ENCODE results near the gene KATNAL2.

Gene KATNAL2

GRCh38 chr18:47095810-47096209 is 178.4 kb downstream of the KATNAL2 start:
- H3K36me3 ChIP-seq (ENCODE audit: insufficient read depth, low read length) = no peaks in the 10 kb centered on the region; the same call in 1 of the 2 replicates
- no peaks in the 10 kb centered on the region for H3K9me3 ChIP-seq (ENCODE audit: control insufficient read depth, insufficient read depth, low read length)
- H3K4me1 ChIP-seq (ENCODE audit: insufficient read depth, low read length) = 0 out of 2 replicates have a peak, but pooled peaks cover 5% of the 10 kb centered on the region
- no peak overlapping the region for H3K9ac ChIP-seq (ENCODE audit: low read depth, low read length)

- Histone ChIP-seq H3K36me3 (ENCODE audit: insufficient read depth, low read length) (no peaks in the 10 kb centered on the region; the same call in 1 of the 2 replicates), H3K9ac (ENCODE audit: low read depth, low read length) (no peak overlapping the region), H3K9me3 (ENCODE audit: control insufficient read depth, insufficient read depth, low read length) (no peaks in the 10 kb centered on the region), H3K4me1 (ENCODE audit: insufficient read depth, low read length) (0 out of 2 replicates have a peak, but pooled peaks cover 6% of the 10 kb centered on the region)
These were observed 182.9 kb downstream of the KATNAL2 start for GRCh38 chr18:47100212-47100831.

- no peak overlapping the region for H3K9ac ChIP-seq (ENCODE audit: low read depth, low read length)
- H3K36me3 ChIP-seq (ENCODE audit: insufficient read depth, low read length) = no peaks in the 10 kb centered on the region; the same call in 1 of the 2 replicates
- peaks cover 14% of the 10 kb centered on the region for H3K4me1 ChIP-seq (ENCODE audit: insufficient read depth, low read length)
- H3K9me3 ChIP-seq (ENCODE audit: control insufficient read depth, insufficient read depth, low read length) = no peaks in the 10 kb centered on the region
These were observed 191.0 kb downstream of the KATNAL2 start for GRCh38 chr18:47108373-47108772.

- H3K9ac ChIP-seq (ENCODE audit: low read depth, low read length) = no peak overlapping the region
- H3K4me1 ChIP-seq (ENCODE audit: insufficient read depth, low read length) = peaks cover 17% of the 10 kb centered on the region
- no peaks in the 10 kb centered on the region for H3K9me3 ChIP-seq (ENCODE audit: control insufficient read depth, insufficient read depth, low read length)
- H3K36me3 ChIP-seq (ENCODE audit: insufficient read depth, low read length) = no peaks in the 10 kb centered on the region; the same call in none of the 2 replicates
These were observed 191.6 kb downstream of the KATNAL2 start for GRCh38 chr18:47108998-47109405.

- H3K9ac ChIP-seq (ENCODE audit: low read depth, low read length) = no peak overlapping the region
- peaks cover 18% of the 10 kb centered on the region for H3K4me1 ChIP-seq (ENCODE audit: insufficient read depth, low read length)
- no peaks in the 10 kb centered on the region for H3K9me3 ChIP-seq (ENCODE audit: control insufficient read depth, insufficient read depth, low read length)
- H3K36me3 ChIP-seq (ENCODE audit: insufficient read depth, low read length) = no peaks in the 10 kb centered on the region; the same call in none of the 2 replicates
These were observed 192.3 kb downstream of the KATNAL2 start for GRCh38 chr18:47109720-47110119.

GRCh38 chr18:47110492-47111274 is 193.3 kb downstream of the KATNAL2 start:
- H3K9ac ChIP-seq (ENCODE audit: low read depth, low read length) = no peak overlapping the region
- peaks cover 22% of the 10 kb centered on the region for H3K4me1 ChIP-seq (ENCODE audit: insufficient read depth, low read length)
- H3K36me3 ChIP-seq (ENCODE audit: insufficient read depth, low read length) = no peaks in the 10 kb centered on the region; the same call in none of the 2 replicates
- H3K9me3 ChIP-seq (ENCODE audit: control insufficient read depth, insufficient read depth, low read length) = no peaks in the 10 kb centered on the region

- Histone ChIP-seq H3K9ac (ENCODE audit: low read depth, low read length) (no peak overlapping the region), H3K36me3 (ENCODE audit: insufficient read depth, low read length) (no peaks in the 10 kb centered on the region; the same call in 1 of the 2 replicates), H3K4me1 (ENCODE audit: insufficient read depth, low read length) (peaks cover 22% of the 10 kb centered on the region), H3K9me3 (ENCODE audit: control insufficient read depth, insufficient read depth, low read length) (no peaks in the 10 kb centered on the region)
These were observed 196.6 kb downstream of the KATNAL2 start for GRCh38 chr18:47113796-47114540.

GRCh38 chr18:47115205-47115604 is 197.8 kb downstream of the KATNAL2 start:
- Histone ChIP-seq H3K36me3 (ENCODE audit: insufficient read depth, low read length) (no peaks in the 10 kb centered on the region; the same call in 1 of the 2 replicates), H3K9me3 (ENCODE audit: control insufficient read depth, insufficient read depth, low read length) (no peaks in the 10 kb centered on the region), H3K4me1 (ENCODE audit: insufficient read depth, low read length) (peaks cover 17% of the 10 kb centered on the region), H3K9ac (ENCODE audit: low read depth, low read length) (no peak overlapping the region)

- H3K9me3 ChIP-seq (ENCODE audit: control insufficient read depth, insufficient read depth, low read length) = no peaks in the 10 kb centered on the region
- no peaks in the 10 kb centered on the region; the same call in 1 of the 2 replicates for H3K36me3 ChIP-seq (ENCODE audit: insufficient read depth, low read length)
- H3K9ac ChIP-seq (ENCODE audit: low read depth, low read length) = no peak overlapping the region
- peaks cover 5% of the 10 kb centered on the region for H3K4me1 ChIP-seq (ENCODE audit: insufficient read depth, low read length)
These were observed 201.6 kb downstream of the KATNAL2 start for GRCh38 chr18:47118981-47119380.

- H3K4me1 ChIP-seq (ENCODE audit: insufficient read depth, low read length) = no peaks in the 10 kb centered on the region; the same call in 1 of the 2 replicates
- H3K9ac ChIP-seq (ENCODE audit: low read depth, low read length) = no peak overlapping the region
- H3K36me3 ChIP-seq (ENCODE audit: insufficient read depth, low read length) = no peaks in the 10 kb centered on the region; the same call in 1 of the 2 replicates
- no peaks in the 10 kb centered on the region for H3K9me3 ChIP-seq (ENCODE audit: control insufficient read depth, insufficient read depth, low read length)
These were observed 203.0 kb downstream of the KATNAL2 start for GRCh38 chr18:47120428-47120827.

GRCh38 chr18:47121146-47121545 is 203.7 kb downstream of the KATNAL2 start:
- no peaks in the 10 kb centered on the region for H3K9me3 ChIP-seq (ENCODE audit: control insufficient read depth, insufficient read depth, low read length)
- H3K36me3 ChIP-seq (ENCODE audit: insufficient read depth, low read length) = no peaks in the 10 kb centered on the region; the same call in 1 of the 2 replicates
- no peak overlapping the region for H3K9ac ChIP-seq (ENCODE audit: low read depth, low read length)
- no peaks in the 10 kb centered on the region for H3K4me1 ChIP-seq (ENCODE audit: insufficient read depth, low read length)

GRCh38 chr18:47141289-47141688 is 223.9 kb downstream of the KATNAL2 start:
- H3K4me1 ChIP-seq (ENCODE audit: insufficient read depth, low read length) = no peaks in the 10 kb centered on the region
- no peaks in the 10 kb centered on the region for H3K36me3 ChIP-seq (ENCODE audit: insufficient read depth, low read length)
- no peaks in the 10 kb centered on the region for H3K9me3 ChIP-seq (ENCODE audit: control insufficient read depth, insufficient read depth, low read length)
- H3K9ac ChIP-seq (ENCODE audit: low read depth, low read length) = no peak overlapping the region

GRCh38 chr18:47143153-47143552 is 225.8 kb downstream of the KATNAL2 start:
- Histone ChIP-seq H3K36me3 (ENCODE audit: insufficient read depth, low read length) (no peaks in the 10 kb centered on the region), H3K4me1 (ENCODE audit: insufficient read depth, low read length) (no peaks in the 10 kb centered on the region), H3K9ac (ENCODE audit: low read depth, low read length) (no peak overlapping the region), H3K9me3 (ENCODE audit: control insufficient read depth, insufficient read depth, low read length) (no peaks in the 10 kb centered on the region)

GRCh38 chr18:47143899-47144485 is 226.6 kb downstream of the KATNAL2 start:
- H3K4me1 ChIP-seq (ENCODE audit: insufficient read depth, low read length) = no peaks in the 10 kb centered on the region
- no peaks in the 10 kb centered on the region for H3K36me3 ChIP-seq (ENCODE audit: insufficient read depth, low read length)
- H3K9ac ChIP-seq (ENCODE audit: low read depth, low read length) = no peak overlapping the region
- no peaks in the 10 kb centered on the region for H3K9me3 ChIP-seq (ENCODE audit: control insufficient read depth, insufficient read depth, low read length)

Data from ES-I3 (cell line).